GM19193 (cell line): ENCODE data around the gene FNIP2.

Experiments
- POLR2A ChIP-seq: IDR thresholded peaks from 4 replicates; pipeline ENCODE4 v1.6.1; 2011; ENCODE audit not compliant: insufficient read depth, insufficient read length; ENCODE audit errors: extremely low read depth

FNIP2 gene

DNA sequence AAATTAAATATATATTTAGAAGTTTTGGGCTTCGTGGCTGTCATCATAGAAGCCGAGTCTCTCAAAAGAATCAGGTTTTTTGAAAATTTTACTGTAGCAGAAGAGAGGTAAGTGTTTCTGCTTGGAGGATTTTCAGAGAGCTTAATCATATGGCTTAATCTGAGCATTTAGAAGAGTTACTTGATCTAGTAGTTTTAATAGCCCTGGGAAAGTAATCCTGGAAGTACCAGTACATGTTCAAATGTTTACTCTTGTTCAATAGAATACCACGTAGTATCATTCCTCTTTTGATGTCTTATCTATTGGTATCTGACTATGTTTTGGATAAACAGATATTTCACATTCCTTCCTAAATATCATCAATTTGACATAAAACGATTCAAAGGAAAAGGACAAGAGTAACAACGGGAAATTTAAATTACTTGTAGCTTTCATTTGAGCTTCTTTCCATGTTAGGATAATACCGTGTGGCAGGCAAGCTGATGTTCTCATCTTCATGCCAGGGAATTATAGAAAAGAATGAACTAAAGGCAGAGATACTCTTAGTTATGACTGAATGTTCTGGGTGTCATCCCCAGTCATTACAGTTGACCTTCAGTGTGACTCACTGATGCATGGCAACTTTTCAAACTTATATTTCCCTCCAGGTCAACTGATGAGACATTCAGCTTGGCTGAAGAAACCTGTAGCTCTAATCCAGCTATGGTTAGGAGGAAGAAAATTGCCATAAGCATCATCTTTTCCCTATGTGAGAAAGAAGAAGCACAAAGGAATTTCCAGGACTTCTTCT, 89.8 kb downstream of the FNIP2 start:
- no peak for TF ChIP-seq POLR2A

DNA sequence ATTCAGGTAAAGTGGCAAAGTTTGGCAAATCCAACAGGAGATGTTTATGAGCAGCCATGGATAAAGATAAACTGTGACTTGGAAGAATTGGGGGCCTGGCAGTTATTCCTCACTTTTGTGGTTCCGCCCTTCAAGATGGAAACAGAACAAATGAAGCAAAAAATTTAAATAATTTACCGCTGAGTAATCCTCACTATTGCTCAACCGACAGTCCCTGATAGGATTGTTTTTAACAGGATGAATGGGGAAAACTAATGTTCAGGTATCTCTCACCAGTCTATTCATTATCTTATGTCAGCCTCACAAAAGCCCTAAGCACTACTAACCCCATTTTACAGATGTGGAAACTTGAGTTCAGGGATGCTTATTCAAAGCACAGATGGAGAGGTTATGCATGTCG, 90.8 kb downstream of the FNIP2 start:
- TF ChIP-seq POLR2A, result no peak

DNA sequence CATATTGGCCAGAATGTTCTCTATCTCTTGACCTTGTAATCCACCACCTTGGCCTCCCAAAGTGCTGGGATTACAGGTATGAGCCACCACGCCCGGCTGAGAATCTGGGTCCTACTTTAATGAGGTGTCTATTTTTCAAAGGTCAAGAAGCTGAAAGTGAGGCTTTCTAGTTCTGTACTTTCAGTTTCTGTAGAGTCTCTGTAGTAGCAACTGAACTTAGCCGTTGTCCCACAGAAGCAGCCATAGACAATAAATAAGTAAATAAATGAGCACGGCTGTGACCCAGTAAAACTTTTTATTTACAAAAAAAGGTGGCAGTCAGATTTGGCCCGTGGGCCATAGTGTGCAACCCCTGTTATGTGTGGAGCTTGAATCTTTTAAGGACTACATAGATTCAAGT, 92.0 kb downstream of the FNIP2 start:
- TF ChIP-seq POLR2A, result no peak

DNA sequence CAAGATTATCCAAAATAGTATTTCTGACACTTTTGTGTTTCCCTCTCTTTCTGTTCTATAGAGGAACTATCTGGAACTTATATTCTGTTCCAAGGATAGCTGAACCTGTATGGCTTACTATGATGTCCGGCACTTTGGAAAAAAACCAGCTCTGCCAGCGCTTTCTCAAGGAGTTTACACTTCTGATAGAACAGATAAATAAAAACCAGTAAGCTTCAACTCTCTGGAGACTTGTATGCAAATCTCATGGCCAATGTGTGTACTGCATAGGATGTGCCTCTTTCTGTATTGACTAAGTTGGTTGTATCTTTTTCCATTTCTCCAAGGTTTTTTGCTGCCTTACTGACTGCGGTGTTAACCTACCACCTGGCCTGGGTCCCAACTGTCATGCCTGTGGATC, 92.5 kb downstream of the FNIP2 start:
- TF ChIP-seq POLR2A, result no peak

DNA sequence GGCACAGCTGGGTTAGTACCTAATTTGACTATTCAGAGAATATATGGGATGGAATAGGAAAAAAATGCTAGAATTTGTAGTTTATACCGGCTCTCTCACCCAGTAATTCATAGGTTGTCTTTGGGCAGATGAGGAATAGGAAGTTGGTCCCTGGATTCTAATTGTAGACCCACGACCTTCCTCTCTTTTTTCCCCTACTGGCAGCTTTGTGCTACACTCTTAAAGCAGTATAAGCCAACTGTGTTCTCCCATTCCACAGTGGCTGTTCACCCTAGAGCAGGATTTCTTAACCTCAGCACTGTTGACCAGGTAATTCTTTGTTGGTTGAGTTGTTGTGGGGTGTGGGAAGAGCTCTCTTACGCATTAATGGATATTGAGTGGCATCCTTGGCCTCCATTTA, 92.9 kb downstream of the FNIP2 start:
- TF ChIP-seq POLR2A, result no peak

DNA sequence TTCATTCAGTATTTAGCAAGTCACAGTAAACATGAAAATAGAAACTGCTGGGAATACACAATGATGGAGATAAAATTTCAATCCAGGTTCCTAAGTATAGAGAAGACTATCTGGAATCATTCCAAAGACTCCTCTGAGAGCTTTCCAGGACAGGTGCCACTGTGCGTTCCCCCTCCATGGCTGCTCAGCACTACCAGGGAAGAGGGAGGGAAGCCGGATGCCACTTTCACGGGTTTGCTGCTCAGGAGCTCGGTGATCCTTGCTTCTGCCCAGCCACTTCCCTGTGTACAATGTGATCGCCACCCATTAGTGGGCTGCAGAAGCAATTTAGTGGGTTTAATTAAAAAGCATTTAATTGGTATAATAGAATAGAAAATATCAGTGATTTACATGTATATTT, 94.5 kb downstream of the FNIP2 start:
- no peak for TF ChIP-seq POLR2A

DNA sequence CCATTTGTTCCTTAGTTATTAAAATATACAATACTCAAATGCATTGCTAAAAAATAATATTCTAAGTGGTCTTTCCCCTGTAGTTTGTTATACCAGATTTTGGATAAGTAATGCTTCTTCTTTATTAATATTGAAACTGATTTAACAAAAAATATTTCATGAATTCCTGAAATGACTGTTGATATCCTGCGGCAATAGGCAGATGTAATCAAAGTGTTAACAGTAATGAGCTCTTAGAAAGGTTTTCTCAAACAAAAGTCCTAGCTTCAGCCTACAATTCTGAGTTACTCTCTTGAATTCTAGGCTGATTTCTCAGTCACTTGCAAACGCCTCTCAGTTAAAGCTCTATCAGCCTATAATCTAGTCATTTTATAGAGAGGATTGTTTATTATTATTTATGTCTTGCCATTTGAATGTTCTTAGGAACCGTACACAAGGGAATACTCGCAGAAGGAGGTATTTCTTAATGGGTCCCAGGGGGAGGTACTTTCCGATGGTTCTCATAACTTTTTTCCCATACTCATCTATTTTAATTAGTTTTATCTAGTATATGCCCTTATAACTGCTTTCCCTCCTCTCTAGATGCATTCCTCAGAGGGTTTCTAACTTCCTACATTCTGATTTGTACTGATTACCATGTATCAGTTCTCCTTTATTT, 96.8 kb downstream of the FNIP2 start:
- no peak for TF ChIP-seq POLR2A

DNA sequence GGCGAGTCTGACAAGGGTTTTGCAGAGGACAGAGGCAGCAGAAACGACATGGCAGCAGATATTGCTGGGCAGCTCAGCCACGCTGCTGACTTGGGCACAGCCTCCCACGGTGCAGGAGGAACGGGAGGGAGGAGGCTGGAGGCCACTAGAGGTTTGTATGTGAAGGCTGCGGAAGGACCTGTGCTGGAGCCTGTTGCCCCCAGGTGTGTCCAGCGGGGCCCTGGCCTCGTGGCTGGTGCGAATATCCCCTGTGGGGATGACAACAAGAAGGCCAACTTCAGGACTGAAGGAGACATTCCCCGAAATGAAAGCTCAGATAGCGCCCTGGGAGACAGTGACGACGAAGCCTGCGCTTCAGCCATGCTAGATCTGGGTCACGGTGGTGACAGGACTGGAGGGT, 100.2 kb downstream of the FNIP2 start:
- TF ChIP-seq POLR2A, result no peak

DNA sequence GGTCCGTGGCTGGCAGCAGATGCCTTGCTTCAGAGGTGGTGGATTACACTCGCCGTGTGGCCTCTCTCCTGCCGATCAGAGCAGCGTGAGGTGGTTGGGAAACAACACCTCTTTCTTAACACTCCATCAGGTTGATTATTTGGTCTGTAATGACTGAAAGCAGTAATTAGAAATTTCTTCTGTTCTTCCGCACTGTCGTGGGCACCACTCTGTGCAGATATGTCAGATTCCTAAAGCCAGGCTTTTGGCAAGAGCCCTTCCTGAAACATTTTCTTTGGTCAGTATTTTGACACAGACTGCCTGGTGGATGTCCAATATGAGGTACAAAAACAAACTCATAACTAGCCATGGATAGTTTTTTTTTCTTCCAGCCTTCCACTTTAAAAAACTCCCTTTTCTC, 100.9 kb downstream of the FNIP2 start:
- no peak for TF ChIP-seq POLR2A

DNA sequence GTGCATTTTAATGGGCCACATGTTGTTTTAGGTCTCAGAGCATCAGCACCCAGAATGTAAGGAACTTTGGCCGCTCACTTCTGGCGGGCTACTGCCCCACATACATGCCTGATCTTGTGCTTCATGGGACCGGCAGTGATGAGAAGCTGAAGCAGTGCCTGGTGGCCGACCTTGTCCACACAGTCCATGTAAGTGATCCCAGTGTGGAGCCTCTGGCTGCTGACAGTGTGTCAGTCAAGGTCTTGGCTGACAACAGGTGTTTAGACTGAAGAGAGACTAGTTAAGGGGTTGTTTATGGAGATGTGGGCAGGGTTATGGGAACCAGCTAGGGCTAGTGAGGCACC, 101.4 kb downstream of the FNIP2 start:
- TF ChIP-seq POLR2A, result no peak

DNA sequence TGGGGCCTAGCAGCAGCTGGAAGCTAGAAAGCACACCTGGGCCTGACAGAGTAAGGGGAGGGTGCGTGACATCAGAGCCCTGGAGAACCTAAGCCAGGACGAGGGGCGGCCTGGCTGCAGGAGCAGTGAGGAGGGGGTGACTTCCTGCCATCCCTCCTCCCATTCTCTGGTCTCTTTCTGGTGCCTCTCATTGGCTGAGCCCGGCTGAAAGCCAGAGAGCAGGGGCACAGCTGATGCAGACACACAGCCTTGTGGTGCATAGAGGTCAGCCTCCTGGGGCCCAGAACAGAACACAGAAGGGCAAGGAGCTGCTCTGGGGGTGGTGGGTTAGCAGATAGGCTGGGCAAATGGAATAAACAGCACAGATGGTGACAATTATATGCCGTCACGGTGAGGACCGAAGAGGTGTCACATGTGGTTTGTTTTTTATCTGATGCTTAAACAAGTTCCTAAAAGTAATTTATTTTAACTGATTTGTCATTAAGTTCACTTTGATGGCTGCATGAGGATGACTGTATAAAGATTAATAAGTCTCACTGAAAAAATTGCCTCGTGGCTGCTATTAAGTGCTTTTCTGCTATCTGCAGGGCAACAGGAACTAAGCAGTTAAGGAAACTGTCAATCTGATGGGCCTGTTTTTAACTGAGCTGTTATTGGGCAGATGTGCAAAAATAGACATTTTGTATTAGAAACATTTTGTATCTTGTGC, 102.0 kb downstream of the FNIP2 start:
- no peak for TF ChIP-seq POLR2A

DNA sequence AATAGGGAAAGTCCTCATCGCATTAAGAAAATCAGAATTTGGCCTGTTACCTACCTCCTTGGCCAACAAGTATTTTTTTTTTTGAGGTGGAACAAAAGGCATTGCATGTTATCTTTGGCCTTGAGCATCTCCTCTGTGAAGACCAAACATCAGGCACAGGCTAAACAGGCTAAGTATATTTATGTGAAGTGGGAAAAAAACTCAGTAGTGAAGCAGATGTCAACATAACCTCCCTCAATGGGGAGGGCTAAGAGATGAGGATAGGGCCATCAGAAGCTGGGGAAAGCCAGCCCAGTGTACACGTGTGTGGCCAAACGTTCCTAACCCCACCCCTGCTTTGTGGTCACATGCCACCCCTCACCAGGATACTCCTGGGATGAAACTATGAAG, 102.5 kb downstream of the FNIP2 start:
- TF ChIP-seq POLR2A, result no peak

DNA sequence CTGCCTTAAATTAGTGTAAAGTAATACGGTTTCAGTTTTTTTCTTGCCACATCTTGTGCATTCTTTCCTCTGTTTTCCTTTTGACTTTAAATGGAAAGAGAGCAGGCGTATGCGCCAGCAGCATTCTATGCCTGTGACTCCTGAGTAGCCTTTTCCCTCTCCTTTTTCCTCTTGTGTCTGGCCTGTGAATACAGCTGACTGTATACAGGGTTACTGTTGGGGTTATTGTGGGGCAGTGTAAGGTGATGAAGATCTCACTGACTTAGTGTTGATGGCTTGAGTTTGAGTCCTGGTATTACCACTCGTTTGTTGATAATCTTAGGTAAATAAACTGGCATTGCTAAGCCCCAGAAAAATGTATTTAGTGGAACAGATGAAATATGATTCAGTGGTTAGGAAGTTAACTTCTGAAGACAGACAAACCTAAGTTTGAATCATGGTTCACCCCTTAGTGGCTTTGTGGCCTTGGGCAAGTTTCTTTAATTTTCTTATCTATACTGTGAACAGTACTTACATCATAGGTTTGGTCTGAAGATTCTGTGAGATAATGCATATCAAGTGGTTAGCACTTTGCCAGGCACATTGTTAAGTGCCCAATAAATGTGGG, 105.1 kb downstream of the FNIP2 start:
- no peak for TF ChIP-seq POLR2A

DNA sequence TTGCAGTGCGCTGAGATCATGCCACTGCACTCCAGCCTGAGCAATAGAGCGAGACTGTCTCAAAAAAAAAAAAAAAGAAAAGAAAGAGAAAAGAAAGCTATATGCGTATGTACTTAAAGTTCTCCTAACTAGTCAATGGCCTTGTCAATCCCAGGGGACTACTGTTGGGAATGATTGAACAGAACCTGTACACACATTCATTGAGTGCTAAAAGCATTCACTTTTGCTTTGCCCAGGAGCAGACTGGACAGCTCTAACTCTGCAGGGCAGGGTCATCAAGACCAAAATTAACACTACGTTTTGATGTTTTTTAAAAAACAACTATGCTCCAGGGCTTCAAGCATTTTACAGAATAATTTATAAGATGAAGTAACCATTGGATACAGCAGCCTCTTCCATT, 106.2 kb downstream of the FNIP2 start:
- TF ChIP-seq POLR2A, result no peak

DNA sequence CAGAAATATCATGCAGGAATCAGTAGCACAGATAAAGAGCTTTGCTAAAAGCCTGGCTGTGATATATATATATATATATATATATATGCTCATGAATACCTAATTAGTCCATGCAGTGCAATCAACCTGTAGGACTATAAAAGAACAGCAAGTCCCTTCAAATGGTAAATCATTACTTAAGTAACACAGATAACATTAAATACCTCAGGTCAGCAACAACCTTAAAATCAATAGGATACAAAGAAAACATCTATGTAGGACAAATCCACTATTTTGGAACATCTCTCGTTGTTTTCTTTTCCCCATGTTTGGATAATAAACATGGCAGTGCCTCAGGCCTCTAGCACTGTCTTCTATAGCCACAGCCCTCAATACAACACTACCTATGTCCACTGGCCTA, 106.6 kb downstream of the FNIP2 start:
- TF ChIP-seq POLR2A, result no peak
